Omental fat pad (tissue), 4 donors: ENCODE measurements around the gene SEMA6A. TPM values are rescaled to one million over a fixed set of nuclear protein-coding genes. Genes with fewer than 3 reads are reported as not detected.

Experiments
- ATAC-seq: fragments of 150-250 bp; one replicate; pipeline ENCODE4 v1.9.1; 2016; ENCODE audit warnings: mild to moderate bottlenecking, moderate library complexity; ENCODE audit not compliant: low FRiP score
- DNase-seq: peaks from one replicate; pipeline ENCODE4 v3.0.0-alpha.2; 2019; ENCODE audit warnings: low spot score
- total RNA-seq, 4 donors: library from RNA; depleted of rRNA; stranded (reverse); fragments of >200 nt; gene quantifications; one replicate each; pipeline ENCODE4 v1.1.0, GENCODE V29; 2016
- TF ChIP-seq, protein P1 (sequence below), 3 donors: fragments of 450-650 bp; IDR thresholded peaks; one replicate each; pipeline ENCODE4 v1.5.1; 2016 to 2017; ENCODE audit warnings: antibody characterized with exemption in 3 of 3, mild to moderate bottlenecking in 3 of 3, moderate library complexity in 2 of 3

The SEMA6A gene
- total RNA-seq, 4 donors from 2014 or later, result 21.3 to 70.3 (median 40.9) TPM

DNA sequence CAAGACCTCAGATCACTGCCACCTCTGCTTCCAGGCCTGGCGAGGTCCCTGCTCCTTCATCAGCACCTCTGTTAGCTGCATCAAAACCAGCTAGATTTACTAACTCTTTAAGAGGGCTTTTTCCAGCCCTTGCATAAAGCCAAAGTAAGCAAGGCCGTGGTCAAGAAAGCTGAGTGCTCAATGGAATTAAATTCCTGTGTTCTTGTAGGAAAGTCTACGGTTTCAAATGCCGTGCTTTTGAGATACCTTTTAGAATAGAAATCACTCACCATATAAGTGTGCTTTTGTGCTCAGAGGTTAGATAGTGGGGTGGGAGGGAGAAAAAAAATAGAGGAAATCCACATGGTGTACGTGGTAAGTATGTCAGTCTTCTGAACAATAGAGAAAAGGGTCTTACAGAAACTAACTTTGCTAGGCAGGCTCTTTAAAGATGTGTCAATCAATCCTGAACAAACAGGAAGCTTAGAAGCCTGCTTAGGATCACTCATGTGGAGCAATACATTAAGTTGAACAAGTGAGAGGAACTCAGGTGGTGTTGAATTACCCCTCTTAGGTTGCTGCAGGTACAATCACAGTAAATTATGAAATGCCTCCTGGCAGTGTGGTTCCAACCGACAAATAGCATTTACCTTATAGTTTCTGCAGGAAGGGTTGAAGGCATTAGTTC lies 79.7 kb downstream of the SEMA6A start:
- no peak for DNase-seq
- ATAC-seq, result no peak
- TF ChIP-seq, protein P1, sequence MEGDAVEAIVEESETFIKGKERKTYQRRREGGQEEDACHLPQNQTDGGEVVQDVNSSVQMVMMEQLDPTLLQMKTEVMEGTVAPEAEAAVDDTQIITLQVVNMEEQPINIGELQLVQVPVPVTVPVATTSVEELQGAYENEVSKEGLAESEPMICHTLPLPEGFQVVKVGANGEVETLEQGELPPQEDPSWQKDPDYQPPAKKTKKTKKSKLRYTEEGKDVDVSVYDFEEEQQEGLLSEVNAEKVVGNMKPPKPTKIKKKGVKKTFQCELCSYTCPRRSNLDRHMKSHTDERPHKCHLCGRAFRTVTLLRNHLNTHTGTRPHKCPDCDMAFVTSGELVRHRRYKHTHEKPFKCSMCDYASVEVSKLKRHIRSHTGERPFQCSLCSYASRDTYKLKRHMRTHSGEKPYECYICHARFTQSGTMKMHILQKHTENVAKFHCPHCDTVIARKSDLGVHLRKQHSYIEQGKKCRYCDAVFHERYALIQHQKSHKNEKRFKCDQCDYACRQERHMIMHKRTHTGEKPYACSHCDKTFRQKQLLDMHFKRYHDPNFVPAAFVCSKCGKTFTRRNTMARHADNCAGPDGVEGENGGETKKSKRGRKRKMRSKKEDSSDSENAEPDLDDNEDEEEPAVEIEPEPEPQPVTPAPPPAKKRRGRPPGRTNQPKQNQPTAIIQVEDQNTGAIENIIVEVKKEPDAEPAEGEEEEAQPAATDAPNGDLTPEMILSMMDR (IDR thresholded peaks at IDR 0.05), result no peak

DNA sequence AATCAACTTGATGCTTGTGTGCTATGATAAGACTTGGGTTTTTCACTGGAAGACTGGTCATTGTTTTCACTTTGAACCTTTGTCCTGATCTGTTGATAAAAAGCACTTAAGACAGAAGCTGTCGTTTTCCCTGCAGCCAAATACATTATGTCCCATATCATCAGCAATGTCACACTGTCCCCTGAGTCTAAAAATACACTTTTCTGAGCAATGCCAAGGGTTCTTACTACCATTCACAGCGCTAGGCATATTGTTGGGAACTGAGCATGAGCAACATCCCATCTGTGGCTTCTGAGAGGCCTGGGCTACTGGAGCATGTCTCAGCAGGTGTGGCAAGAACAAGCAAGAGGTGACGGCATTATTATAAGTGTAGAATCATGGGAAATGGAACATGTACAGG lies 81.8 kb downstream of the SEMA6A start:
- ATAC-seq, result no peak
- no peak for DNase-seq
- TF ChIP-seq, protein P1 (IDR thresholded peaks at IDR 0.05), result no peak

DNA sequence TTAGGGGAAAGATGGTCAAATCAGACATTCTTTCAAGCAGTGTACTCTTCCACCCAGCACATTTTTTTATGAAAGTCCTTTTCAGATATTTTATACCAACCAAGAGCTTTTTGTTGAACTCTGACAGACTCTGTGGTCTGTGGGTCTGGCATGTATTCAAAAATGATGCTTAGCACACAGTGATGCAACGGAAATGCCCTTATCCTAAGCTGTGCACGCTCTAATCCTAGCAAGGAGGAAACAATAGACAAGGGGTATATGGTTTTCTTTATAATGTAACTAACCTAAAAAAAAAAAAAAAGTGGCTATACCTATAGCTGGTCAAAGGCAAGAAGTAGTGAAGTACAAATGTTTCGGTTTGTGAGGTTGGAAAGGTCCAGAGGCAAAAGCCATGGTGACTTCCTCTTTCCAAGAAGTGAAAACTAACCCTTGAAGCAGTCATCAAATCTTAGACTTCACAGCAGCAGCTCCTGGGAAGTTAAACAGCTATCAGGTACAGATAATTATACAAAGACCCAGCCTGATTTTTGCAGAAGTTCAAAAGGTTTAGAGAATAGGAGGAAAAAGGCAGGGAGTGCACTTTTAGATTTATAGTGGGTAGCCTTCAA lies 82.5 kb downstream of the SEMA6A start:
- TF ChIP-seq, protein P1 (IDR thresholded peaks at IDR 0.05), result no peak
- DNase-seq, result no peak
- no peak for ATAC-seq

DNA sequence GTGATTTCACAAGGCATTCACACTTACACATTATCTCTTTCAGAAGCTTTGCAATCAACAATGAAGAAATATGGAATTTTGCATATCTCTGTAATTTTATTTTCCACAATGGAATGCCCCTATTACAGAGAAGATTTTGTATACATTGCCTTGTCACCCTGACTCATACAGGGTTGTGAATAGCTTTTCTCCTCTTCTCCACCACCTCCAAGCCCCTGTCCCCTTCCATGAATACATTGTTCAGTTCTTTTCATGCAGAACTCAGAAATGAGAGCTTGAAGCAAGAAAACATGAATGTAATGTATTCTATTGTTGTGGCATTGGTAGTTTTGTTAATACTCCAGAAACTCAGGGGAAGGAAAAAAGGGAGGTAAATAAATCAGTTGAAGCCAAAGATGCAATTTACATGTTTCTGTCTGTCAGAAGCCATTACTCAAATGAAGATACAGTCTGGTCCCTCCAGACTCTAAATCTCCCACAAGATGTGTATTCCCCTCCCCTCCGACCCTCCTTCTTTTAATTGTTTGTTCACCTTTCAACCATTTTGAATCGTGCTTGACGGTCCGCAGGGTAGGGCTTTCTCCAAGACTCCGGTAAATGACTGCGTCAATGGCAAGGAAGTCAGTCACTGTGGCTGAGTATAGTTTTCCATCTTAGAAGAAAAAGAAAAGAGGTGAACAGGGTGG lies 86.1 kb downstream of the SEMA6A start:
- ATAC-seq (no peak), DNase-seq (no peak)
- TF ChIP-seq, protein P1 (IDR thresholded peaks at IDR 0.05), result no peak

DNA sequence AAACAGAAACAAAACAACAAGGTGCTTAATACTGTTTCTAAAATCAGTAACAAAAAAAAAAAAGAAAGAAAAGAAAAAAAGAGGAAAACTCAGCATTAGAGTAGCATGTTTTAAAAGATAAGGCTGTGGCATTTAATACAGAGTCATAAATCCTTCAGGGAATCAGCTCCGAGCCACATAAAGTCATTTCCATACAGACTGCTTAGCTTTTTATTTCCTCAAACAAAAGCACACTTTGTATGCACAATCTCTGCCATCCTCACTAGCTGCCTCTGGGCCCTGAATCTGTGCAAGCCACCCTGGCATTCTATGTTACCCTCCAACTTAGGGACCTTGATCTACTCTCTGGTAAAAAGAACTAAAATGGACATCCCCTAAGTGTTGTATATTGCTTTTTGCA lies 87.6 kb downstream of the SEMA6A start:
- TF ChIP-seq, protein P1 (IDR thresholded peaks at IDR 0.05), result no peak
- ATAC-seq, result no peak
- no peak for DNase-seq

DNA sequence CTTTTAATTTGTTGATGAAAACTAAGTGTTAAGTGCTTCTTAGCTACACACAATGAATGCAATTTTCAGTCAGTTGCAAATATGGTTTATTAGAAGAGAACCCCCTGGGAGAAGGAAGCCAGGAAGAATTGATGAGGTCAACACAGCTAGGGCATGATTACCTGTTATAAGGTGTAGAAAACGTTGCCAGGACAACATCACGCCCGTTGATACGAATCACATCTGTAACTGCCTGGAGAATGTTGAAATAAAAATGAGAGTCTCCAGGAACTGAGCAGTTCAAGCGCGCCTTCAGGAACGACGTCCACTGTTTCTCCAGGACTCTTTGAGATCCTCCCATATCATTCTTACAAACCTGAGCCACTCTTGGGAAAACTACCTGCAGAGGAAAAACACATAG lies 88.0 kb downstream of the SEMA6A start:
- TF ChIP-seq, protein P1 (IDR thresholded peaks at IDR 0.05), result no peak
- no peak for DNase-seq
- no peak for ATAC-seq
